HK-2 (cell line): Measurements from ENCODE around the gene ZMYM3.

ENCODE experiments used
- DNase-seq: peaks from one replicate; pipeline ENCODE4 v3.0.0-alpha.2; 2018; ENCODE audit not compliant: unreplicated experiment

Gene ZMYM3

DNA sequence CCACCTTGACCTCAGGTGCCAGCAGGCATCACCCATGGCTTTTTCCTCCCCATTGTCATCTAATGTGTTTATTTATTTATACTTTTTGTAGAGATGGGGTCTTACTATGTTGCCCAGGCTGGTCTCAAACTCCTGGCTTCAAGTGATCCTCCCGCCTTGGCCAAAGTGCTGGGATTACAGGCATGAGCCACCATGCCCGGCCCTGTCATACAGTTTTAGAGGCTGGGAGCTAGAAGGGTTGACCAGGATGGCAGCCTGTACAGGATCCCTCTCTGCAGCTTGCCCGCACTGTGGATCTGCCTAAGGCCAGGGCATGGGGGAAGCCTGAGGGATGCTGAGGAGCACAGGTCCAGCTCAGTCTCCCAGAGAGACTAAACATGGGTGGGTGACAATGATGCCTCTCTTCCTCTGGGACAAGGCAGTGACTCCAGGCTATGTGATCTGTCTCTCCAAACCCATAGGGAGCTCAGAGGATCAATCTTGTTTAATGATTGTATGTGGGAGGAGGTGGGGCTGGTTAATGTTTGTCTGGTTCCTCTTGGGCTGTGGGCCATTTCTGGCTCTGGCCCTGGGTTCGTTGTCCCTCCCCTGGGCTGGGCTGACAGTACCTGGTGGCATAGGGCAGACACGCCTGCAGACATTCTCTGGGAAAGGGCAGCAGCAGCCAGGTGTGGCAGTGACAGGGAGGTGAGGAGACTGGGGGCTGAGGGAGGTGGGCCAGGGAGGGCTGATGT, 39.2 kb downstream of the ZMYM3 start:
- DNase-seq = no peak

DNA sequence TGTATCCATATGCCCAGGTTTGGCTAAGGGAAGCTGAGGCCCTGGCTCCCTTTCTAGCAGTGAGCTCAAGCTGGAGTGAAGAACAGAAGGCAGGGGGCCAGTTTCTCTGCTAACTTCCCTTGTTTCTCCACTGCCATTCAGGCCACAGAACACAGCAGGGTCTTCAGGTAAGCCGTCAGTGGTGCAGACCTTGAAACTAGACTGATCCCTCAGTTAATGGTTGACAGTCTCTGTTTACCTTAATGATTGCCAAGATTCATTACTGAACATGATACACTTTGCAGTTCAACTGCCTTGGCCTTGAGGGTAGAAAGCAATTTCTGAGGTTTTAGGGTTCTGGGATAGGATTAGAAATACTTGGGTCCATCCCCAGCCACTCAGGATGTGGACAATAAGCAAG, 39.8 kb downstream of the ZMYM3 start:
- DNase-seq = no peak

DNA sequence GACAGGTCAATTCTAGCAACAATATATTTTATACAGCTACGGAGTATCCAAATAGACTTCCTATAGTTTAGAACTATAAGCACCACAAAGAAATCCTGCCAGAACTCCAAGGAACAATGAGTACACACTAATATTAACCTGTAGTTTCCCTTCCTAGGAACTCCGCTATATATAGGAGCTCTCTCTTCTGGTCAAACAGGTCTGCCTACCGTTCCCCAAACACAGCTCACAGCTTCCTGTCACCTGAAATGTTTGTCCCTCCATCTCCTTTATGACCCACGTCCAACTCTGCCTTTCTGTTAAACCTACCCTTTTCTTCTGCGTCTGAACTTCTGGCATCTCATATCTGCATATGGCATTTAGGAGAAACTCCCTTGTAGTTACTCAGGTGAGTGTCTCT, 41.4 kb downstream of the ZMYM3 start:
- DNase-seq = no peak

DNA sequence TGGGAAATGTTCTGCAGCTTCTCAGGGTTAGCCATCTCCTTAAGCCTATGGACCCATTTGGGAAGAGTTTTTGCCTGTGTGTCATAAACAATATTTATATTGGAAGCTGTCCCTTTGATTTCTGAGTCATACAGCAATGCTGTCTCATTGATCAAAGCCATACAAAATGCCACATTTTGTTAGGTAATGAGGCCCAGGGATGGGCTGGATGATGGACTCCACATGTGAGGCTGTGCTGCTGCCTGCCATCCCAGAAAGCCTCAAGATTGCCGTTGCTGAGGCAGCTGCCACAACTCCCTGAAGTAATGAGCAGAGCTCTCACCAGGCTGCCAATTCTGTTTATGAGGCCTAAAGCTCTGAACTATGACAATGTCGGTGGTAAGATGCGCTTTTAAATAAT, 43.1 kb downstream of the ZMYM3 start:
- DNase-seq = no peak

DNA sequence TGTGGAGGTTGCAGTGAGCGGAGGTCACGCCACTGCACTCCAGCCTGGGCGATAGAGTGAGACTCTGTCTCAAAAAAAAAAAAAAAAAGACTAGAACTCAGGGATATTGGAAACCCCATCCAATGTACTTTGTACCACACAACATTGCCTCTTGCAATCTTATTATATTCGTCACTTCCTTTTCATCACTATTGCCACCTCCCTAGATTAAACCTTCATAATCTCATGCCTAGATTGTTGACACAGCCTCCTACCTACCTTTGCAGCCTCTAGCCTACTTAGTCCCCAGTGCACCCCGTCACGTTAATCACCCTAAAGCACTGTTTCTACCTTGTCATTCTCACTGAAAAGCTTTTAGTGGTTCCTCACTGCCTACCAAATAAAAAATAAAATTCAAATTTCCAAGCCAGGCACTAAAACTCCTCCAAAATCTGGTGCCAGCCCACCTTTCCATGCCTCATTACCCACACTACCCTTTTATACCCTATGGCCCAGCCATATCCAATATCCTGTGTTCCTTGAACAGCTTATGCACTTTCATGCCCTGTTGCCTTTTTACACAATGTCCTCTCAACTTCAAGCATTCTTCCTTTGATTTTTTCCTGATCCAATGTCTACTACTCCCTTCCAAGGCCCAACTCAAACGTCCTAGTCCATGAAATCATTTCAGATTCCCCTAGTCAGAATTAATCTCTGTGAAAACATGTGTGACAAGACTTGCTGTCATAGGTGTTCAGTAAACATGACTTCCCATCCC, 54.5 kb downstream of the ZMYM3 start:
- no peak for DNase-seq

DNA sequence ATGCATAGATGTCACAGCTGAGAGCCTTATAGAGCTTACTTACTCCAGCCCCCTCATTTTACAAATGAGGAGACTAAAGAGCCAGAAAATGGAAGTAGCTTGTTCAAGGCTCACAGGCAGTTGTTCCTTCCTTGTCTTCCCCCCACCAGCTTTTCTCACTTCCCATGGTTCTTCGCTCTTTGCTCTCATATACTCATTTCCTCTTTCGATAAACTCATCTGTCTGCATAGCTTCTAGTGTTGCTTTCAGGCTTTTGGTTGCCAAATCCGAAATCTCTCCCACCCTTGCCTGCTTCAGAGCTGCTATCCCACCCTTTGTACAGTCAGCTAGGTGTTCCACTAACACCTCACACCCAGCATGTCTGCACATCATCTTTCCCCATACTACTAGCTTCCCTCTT, 55.9 kb downstream of the ZMYM3 start:
- no peak for DNase-seq

DNA sequence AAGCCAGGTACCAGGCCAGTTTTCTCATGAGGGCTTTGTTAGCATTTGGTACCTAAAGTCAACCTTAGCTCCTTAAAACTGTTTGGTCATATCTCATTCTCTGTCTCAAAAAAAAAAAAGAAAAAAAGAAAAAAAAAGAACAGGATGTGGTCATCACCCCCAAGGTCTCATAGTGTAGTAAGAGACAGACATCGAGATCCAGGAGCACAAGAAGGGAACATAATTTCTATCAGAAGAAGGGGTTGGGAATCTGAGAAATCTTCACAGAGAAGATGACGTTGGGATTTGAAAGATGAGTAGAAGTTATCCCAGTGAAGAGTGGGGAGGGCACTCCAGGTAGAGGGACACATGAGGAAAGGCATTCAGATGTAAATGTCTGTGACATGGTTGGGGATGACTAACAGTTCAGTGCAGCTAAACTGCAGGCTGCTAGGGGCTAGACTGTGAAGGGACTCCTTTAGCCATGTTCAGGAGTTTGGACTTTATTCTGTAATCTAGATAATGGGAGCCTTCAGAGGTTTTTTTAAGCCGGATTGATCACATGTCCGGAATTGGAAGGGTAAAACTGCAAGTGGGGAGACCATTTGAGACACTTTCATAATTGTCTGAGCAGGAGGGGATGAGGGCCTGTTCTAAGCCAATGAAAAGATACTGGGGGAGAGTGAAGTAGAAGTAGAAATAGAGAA, 57.8 kb downstream of the ZMYM3 start:
- no peak for DNase-seq

DNA sequence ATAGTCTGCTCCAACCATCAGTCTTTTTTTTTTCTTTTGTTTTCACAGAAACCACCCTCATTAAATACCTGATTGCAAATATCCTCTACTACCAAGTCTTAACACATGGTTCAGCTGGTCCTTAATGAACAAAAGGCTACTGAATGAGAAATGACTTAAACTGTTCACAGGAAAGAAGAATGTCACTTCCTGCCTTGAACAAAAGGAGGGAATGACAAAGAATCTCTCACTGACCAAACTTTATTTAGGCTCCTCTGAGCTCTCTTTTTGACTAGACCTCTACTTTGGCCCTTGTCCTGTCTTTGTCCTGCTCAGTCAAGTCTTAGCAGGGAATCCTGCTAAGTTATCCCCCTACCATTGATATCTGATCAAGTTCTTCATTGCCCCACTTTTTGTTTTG, 62.7 kb downstream of the ZMYM3 start:
- no peak for DNase-seq
